Measurements from ENCODE around the gene RAP1GAP2.
"Not testable (repeated sequence)": the region's sequence is repeated elsewhere in the genome, so short reads cannot be mapped to it uniquely, and the experiment has no call there.

RAP1GAP2 gene

GRCh38 chr17:2978116-2978515 is 181.9 kb downstream of the RAP1GAP2 start:
- no peak for DNase-seq

GRCh38 chr17:2978991-2979390 is 182.8 kb downstream of the RAP1GAP2 start:
- DNase-seq = no peak

- no peak for DNase-seq
Observed at GRCh38 chr17:2980211-2980903, 184.1 kb downstream of the RAP1GAP2 start.

- DNase-seq = no peak
Observed at GRCh38 chr17:2980904-2981246, 184.6 kb downstream of the RAP1GAP2 start.

GRCh38 chr17:2981325-2981724 is 185.1 kb downstream of the RAP1GAP2 start:
- no peak for DNase-seq

GRCh38 chr17:2982854-2983253 is 186.6 kb downstream of the RAP1GAP2 start:
- peak; percentile 85 for DNase-seq

GRCh38 chr17:2983255-2983654 is 187.0 kb downstream of the RAP1GAP2 start:
- no peak for DNase-seq

- no peak for DNase-seq
Observed at GRCh38 chr17:2985318-2985717, 189.1 kb downstream of the RAP1GAP2 start.

GRCh38 chr17:2986925-2987324 is 190.7 kb downstream of the RAP1GAP2 start:
- DNase-seq = no peak

GRCh38 chr17:2989396-2989795 is 193.2 kb downstream of the RAP1GAP2 start:
- DNase-seq = not testable (repeated sequence)

- no peak for DNase-seq
Observed at GRCh38 chr17:2989855-2990254, 193.6 kb downstream of the RAP1GAP2 start.

GRCh38 chr17:2990396-2990795 is 194.2 kb downstream of the RAP1GAP2 start:
- no peak for DNase-seq

GRCh38 chr17:2991396-2992180 is 195.3 kb downstream of the RAP1GAP2 start:
- DNase-seq = not testable (repeated sequence)

GRCh38 chr17:2994441-2994840 is 198.2 kb downstream of the RAP1GAP2 start:
- no peak for DNase-seq

- no peak for DNase-seq
Observed at GRCh38 chr17:2995377-2995776, 199.1 kb downstream of the RAP1GAP2 start.

- no peak for DNase-seq
Observed at GRCh38 chr17:2995886-2996809, 199.9 kb downstream of the RAP1GAP2 start.

GRCh38 chr17:2996810-2997670 is 200.8 kb downstream of the RAP1GAP2 start:
- DNase-seq = no peak

GRCh38 chr17:2998469-2998901 is 202.2 kb downstream of the RAP1GAP2 start:
- not testable (repeated sequence) for DNase-seq

- no peak for DNase-seq
Observed at GRCh38 chr17:3002538-3003295, 206.5 kb downstream of the RAP1GAP2 start.

GRCh38 chr17:3003296-3004149 is 207.3 kb downstream of the RAP1GAP2 start:
- no peak for DNase-seq

Data from right forelimb (tissue), 1 donor.